MM.1S (cell line): ENCODE data around the gene HDAC7.

Source experiments
- DNase-seq: peaks from one replicate; pipeline ENCODE4 v3.0.0-alpha.2; 2015
- H2AFZ ChIP-seq: fragments of 300-600 bp; sonication (generic); 2 replicates; pipeline ENCODE4 v1.6.0; 2016; ENCODE audit warnings: antibody characterized with exemption, low read length
- H3F3A ChIP-seq: fragments of 300-600 bp; sonication (generic); 2 replicates; pipeline ENCODE4 v1.6.1; 2016; ENCODE audit warnings: mild to moderate bottlenecking, antibody characterized with exemption, low read length, moderate library complexity, mixed read lengths; ENCODE audit not compliant: insufficient read depth
- H3K27ac ChIP-seq: fragments of 300-600 bp; sonication (generic); 2 replicates; pipeline ENCODE4 v1.5.1; 2016; ENCODE audit warnings: mild to moderate bottlenecking, low read length
- H3K27me3 ChIP-seq: fragments of 300-600 bp; sonication (generic); replicated peaks from 2 replicates; pipeline ENCODE4 v1.6.0; 2016; ENCODE audit warnings: low read length; ENCODE audit not compliant: insufficient read depth
- H3K36me3 ChIP-seq: fragments of 300-600 bp; sonication (generic); replicated peaks from 2 replicates; pipeline ENCODE4 v1.6.1; 2016; ENCODE audit warnings: mild to moderate bottlenecking, low read length, mixed read lengths; ENCODE audit not compliant: insufficient read depth
- H3K4me1 ChIP-seq: fragments of 300-600 bp; sonication (generic); 2 replicates; pipeline ENCODE4 v1.6.1; 2016; ENCODE audit warnings: low read length, mixed read lengths
- H3K4me2 ChIP-seq: fragments of 300-600 bp; sonication (generic); 2 replicates; pipeline ENCODE4 v1.6.0; 2016; ENCODE audit warnings: low read depth, low read length
- H3K4me3 ChIP-seq: fragments of 300-600 bp; sonication (generic); 2 replicates; pipeline ENCODE4 v1.5.1; 2016; ENCODE audit warnings: low read length, mixed read lengths
- H3K79me2 ChIP-seq: fragments of 300-600 bp; sonication (generic); 2 replicates; pipeline ENCODE4 v1.6.1; 2016; ENCODE audit warnings: mixed run types, low read length, mixed read lengths
- H3K9ac ChIP-seq: fragments of 300-600 bp; sonication (generic); 2 replicates; pipeline ENCODE4 v1.6.1; 2016; ENCODE audit warnings: low read length, mixed read lengths
- H3K9me2 ChIP-seq: fragments of 300-600 bp; sonication (generic); replicated peaks from 2 replicates; pipeline ENCODE4 v1.6.1; 2016; ENCODE audit warnings: mild to moderate bottlenecking, low read length, mixed read lengths; ENCODE audit not compliant: insufficient read depth
- H3K9me3 ChIP-seq: fragments of 300-600 bp; sonication (generic); replicated peaks from 2 replicates; pipeline ENCODE4 v1.6.1; 2016; ENCODE audit warnings: mild to moderate bottlenecking, low read length, mixed read lengths; ENCODE audit not compliant: insufficient read depth
- H4K20me1 ChIP-seq: fragments of 300-600 bp; sonication (generic); 2 replicates; pipeline ENCODE4 v1.6.1; 2016; ENCODE audit warnings: mild to moderate bottlenecking, low read length, moderate library complexity, mixed read lengths; ENCODE audit not compliant: insufficient read depth
- CTCF ChIP-seq: fragments of 300-600 bp; sonication (generic); IDR thresholded peaks from 2 replicates; pipeline ENCODE4 v1.5.1; 2016; ENCODE audit warnings: antibody characterized with exemption, low read length, mixed read lengths
- EZH2 ChIP-seq: fragments of 300-600 bp; sonication (generic); optimal IDR thresholded peaks from 2 replicates; pipeline ENCODE3; 2017; ENCODE audit warnings: low read depth, mild to moderate bottlenecking, antibody characterized with exemption, low read length, mixed read lengths
- EZH2phosphoT487 ChIP-seq: fragments of 300-600 bp; sonication (generic); IDR thresholded peaks from 2 replicates; pipeline ENCODE4 v1.6.1; 2018; ENCODE audit warnings: antibody characterized with exemption, low read length

Gene HDAC7

GRCh38 chr12:47856721-47857575 lies 37.2 kb upstream of the HDAC7 start:
- no peak overlapping the region for H3K9ac ChIP-seq
- no peak for DNase-seq
- peaks cover 10% of the 10 kb centered on the region for H3K36me3 ChIP-seq
- H3K27me3 ChIP-seq = no peaks in the 10 kb centered on the region
- H3F3A ChIP-seq = no peaks in the 10 kb centered on the region
- H3K4me1 ChIP-seq = 0 out of 2 replicates have a peak, but pooled peaks cover 5% of the 10 kb centered on the region
- no peak overlapping the region for H3K4me3 ChIP-seq
- H3K4me2 ChIP-seq = no peak overlapping the region
- TF ChIP-seq EZH2phosphoT487 (no peak), CTCF (no peak)
- H4K20me1 ChIP-seq = no peaks in the 10 kb centered on the region
- no peaks in the 10 kb centered on the region for H3K9me2 ChIP-seq
- no peak overlapping the region for H3K27ac ChIP-seq
- H2AFZ ChIP-seq = no peak overlapping the region
- H3K9me3 ChIP-seq = no peaks in the 10 kb centered on the region
- no peaks in the 10 kb centered on the region for H3K79me2 ChIP-seq

- H4K20me1 ChIP-seq = no peaks in the 10 kb centered on the region
- H2AFZ ChIP-seq = no peak overlapping the region
- no peak overlapping the region for H3K4me2 ChIP-seq
- no peak overlapping the region for H3K27ac ChIP-seq
- no peak overlapping the region for H3K9ac ChIP-seq
- no peaks in the 10 kb centered on the region for H3F3A ChIP-seq
- H3K4me1 ChIP-seq = 0 out of 2 replicates have a peak, but pooled peaks cover 10% of the 10 kb centered on the region
- no peak for TF ChIP-seq EZH2
- no peak for TF ChIP-seq CTCF
- no peaks in the 10 kb centered on the region for H3K27me3 ChIP-seq
- H3K9me3 ChIP-seq = no peaks in the 10 kb centered on the region
- H3K9me2 ChIP-seq = no peaks in the 10 kb centered on the region
- H3K36me3 ChIP-seq = peaks cover 5% of the 10 kb centered on the region; the same call in 1 of the 2 replicates
- H3K79me2 ChIP-seq = no peaks in the 10 kb centered on the region
- no peak for DNase-seq
- H3K4me3 ChIP-seq = no peak overlapping the region
Measured at GRCh38 chr12:47856094-47856493, 36.4 kb upstream of the HDAC7 start.

- H4K20me1 ChIP-seq = no peaks in the 10 kb centered on the region
- no peak overlapping the region for H3K4me3 ChIP-seq
- no peak overlapping the region for H3K4me2 ChIP-seq
- no peak overlapping the region for H3K27ac ChIP-seq
- DNase-seq = no peak
- no peak overlapping the region for H2AFZ ChIP-seq
- 0 out of 2 replicates have a peak, but pooled peaks cover 10% of the 10 kb centered on the region for H3K4me1 ChIP-seq
- no peak for TF ChIP-seq EZH2phosphoT487
- peak; percentile 18; the same call in 1 of the 2 replicates for TF ChIP-seq CTCF
- TF ChIP-seq EZH2 = no peak
- H3K9ac ChIP-seq = no peak overlapping the region
- H3K9me3 ChIP-seq = no peaks in the 10 kb centered on the region
- H3K36me3 ChIP-seq = peaks cover 5% of the 10 kb centered on the region; the same call in 1 of the 2 replicates
- H3K9me2 ChIP-seq = no peaks in the 10 kb centered on the region
- no peaks in the 10 kb centered on the region for H3K79me2 ChIP-seq
- no peaks in the 10 kb centered on the region for H3F3A ChIP-seq
- no peaks in the 10 kb centered on the region for H3K27me3 ChIP-seq
Measured at GRCh38 chr12:47855502-47855901, 35.8 kb upstream of the HDAC7 start.
